NCI-H2227 treated with DMSO at 0.1 percent for 48 hours (cell line): Measurements from ENCODE around the gene PKD2.
"Not testable (repeated sequence)": the region's sequence is repeated elsewhere in the genome, so short reads cannot be mapped to it uniquely, and the experiment has no call there.

Source experiments
- DNase-seq: peaks from one replicate; lab custom pipeline; 2025; lab: John Stamatoyannopoulos, UW

Gene PKD2

DNA sequence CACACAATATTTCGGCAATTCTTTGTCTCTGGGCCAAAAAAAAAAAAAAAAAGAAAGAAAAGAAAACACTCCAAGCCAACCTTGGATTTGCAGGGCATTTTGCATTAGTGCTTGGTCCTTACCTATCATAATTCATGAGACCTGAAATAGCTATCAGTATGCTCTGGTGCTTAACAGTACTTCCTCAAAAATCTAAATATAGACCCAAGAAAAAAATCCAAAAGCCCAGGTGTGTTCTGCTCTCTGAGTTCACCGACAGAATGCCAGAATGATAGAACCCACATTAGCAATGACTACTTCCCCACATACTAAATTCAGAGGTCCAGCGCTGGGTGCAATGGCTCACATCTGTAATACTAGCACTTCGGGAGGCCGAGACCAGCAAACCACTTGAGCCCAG lies 108.2 kb downstream of the PKD2 start:
- no peak for DNase-seq

DNA sequence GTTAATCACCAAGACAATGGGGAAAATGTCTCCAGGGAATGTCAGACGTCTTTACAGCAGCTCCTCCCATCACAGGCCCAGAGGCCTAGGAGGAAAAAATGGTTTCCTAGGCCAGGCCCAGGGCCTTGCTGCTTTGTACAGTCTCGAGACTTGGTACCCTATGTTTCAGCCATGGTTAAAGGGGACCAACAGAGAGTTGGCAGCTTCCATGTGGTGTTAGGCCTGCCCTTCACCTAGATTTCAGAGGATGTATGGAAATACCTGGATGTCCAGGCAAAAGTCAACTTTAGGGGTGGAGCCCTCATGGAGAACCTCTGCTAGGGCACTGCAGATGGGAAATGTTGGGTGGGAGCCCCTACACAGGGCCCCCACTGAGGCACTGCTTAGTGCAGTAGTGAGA lies 112.5 kb downstream of the PKD2 start:
- DNase-seq, result no peak

DNA sequence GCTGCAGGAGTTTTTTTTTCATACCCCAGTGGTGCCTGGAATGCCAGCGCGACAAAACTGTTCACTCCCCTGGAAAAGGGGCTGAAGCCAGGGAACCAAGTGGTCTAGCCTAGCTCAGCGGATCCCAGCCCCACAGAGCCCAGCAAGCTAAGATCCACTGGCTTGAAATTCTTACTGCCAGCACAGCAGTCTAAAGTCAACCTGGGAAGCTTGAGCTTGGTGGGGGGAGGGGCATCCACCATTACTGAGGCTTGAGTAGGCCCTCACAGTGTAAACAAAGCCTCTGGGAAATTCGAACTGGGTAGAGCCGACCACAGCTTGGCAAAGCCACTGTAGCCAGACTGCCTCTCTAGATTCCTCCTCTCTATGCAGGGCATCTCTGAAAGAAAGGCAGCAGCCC lies 114.8 kb downstream of the PKD2 start:
- DNase-seq, result not testable (repeated sequence)
